Measurements from ENCODE around the gene CCDC85C. TPM values are rescaled to one million over a fixed set of nuclear protein-coding genes. Genes with fewer than 3 reads are reported as not detected.

CCDC85C gene
- total RNA-seq, 1 experiment from 2014 or later = 33.2 TPM

DNA sequence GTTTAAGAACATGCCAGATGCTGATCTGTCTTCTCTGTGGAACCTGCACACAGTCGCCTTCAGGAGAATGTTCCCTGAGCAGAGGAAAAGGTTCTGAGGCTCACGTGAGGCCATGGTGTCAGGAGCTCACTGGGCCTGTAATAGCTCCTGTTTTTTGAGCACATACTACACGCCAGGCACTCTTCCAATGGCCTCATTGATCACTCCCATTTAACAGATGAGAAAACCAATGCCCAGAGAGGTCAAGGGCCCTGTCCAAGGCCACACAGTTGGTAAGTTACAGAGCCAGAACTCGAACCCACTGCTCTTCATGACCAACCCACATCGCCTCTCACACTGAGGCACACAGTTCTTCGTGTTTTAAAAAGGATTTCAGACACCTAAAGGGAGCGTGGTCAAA lies 33.6 kb upstream of the CCDC85C start:
- H3K4me2 ChIP-seq (ENCODE audit: insufficient read depth, insufficient read length, low read length) = no peak overlapping the region
- WGBS (ENCODE audit: extremely low coverage, insufficient read length, low lambda C conversion rate) = no CpG with 5 or more reads among the region's 7 CpGs
- peaks cover 1 to 7% of the 10 kb centered on the region in 2 experiments; a peak in 2 of 4 replicates for H3K4me1 Mint-ChIP-seq
- H3K18ac ChIP-seq (ENCODE audit: insufficient read length, low read depth, low read length) = no peak overlapping the region
- H3K79me1 ChIP-seq (ENCODE audit: insufficient read depth, low read depth, low read length, poor library complexity, severe bottlenecking) = no peaks in the 10 kb centered on the region
- no peak overlapping the region for H3K27ac Mint-ChIP-seq
- H3K9me3 Mint-ChIP-seq = no peaks in the 10 kb centered on the region
- H3K9ac ChIP-seq (ENCODE audit: extremely low read depth, insufficient read length, low read length) = no peak overlapping the region
- no peaks in the 10 kb centered on the region for H3K79me2 ChIP-seq (ENCODE audit: insufficient read depth, low read length)
- H2BK5ac ChIP-seq (ENCODE audit: insufficient read length, low read length) = no peak overlapping the region
- no peak overlapping the region for H2AFZ ChIP-seq (ENCODE audit: low read length)
- no peak overlapping the region for H2AK5ac ChIP-seq (ENCODE audit: insufficient read length, low read length)
- H4K91ac ChIP-seq (ENCODE audit: insufficient read length, low read depth, low read length) = no peak overlapping the region
- DNase-seq = no peak
- H3T11ph ChIP-seq (ENCODE audit: low read length) = no peak overlapping the region
- no peak overlapping the region for H3K56ac ChIP-seq (ENCODE audit: insufficient read length, low read depth, low read length)
- H4K8ac ChIP-seq (replicated peaks; ENCODE audit: insufficient read length, low read depth, low read length) = no peak overlapping the region
- no peaks in the 10 kb centered on the region for H3K27me3 ChIP-seq (ENCODE audit: insufficient read depth, low read length)
- H3K9me3 ChIP-seq (ENCODE audit: control insufficient read depth, low read depth, low read length) = no peaks in the 10 kb centered on the region
- H3K36me3 Mint-ChIP-seq (ENCODE audit: insufficient read depth in 1 of 3, low read depth in 3 of 3) = no peaks in the 10 kb centered on the region
- H2BK20ac ChIP-seq (ENCODE audit: low read depth, low read length, poor library complexity, severe bottlenecking) = no peak overlapping the region
- H2BK15ac ChIP-seq (ENCODE audit: low read depth, low read length) = no peak overlapping the region
- no peak overlapping the region for H2BK120ac ChIP-seq (ENCODE audit: low read depth, low read length, poor library complexity, severe bottlenecking)
- no peak overlapping the region for H3K4me3 Mint-ChIP-seq
- no peak overlapping the region for H3K23ac ChIP-seq (ENCODE audit: insufficient read length, low read depth, low read length)
- no peaks in the 10 kb centered on the region for H3K4me1 ChIP-seq (ENCODE audit: insufficient read depth, low read length)
- no peak overlapping the region for H3K27ac ChIP-seq (ENCODE audit: insufficient read length, low read depth, low read length)
- peaks cover 8% of the 10 kb centered on the region for H3K27me3 Mint-ChIP-seq (ENCODE audit: low read depth)
- H3K14ac ChIP-seq (ENCODE audit: insufficient read depth, low read length) = no peak overlapping the region
- TF ChIP-seq, protein P1, sequence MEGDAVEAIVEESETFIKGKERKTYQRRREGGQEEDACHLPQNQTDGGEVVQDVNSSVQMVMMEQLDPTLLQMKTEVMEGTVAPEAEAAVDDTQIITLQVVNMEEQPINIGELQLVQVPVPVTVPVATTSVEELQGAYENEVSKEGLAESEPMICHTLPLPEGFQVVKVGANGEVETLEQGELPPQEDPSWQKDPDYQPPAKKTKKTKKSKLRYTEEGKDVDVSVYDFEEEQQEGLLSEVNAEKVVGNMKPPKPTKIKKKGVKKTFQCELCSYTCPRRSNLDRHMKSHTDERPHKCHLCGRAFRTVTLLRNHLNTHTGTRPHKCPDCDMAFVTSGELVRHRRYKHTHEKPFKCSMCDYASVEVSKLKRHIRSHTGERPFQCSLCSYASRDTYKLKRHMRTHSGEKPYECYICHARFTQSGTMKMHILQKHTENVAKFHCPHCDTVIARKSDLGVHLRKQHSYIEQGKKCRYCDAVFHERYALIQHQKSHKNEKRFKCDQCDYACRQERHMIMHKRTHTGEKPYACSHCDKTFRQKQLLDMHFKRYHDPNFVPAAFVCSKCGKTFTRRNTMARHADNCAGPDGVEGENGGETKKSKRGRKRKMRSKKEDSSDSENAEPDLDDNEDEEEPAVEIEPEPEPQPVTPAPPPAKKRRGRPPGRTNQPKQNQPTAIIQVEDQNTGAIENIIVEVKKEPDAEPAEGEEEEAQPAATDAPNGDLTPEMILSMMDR (conservative IDR thresholded peaks at IDR 0.05) = no peak
- no peak overlapping the region for H3K4ac ChIP-seq (ENCODE audit: low read depth, low read length)
- H2BK12ac ChIP-seq (ENCODE audit: insufficient read length, low read depth, low read length) = no peak overlapping the region
- H4K20me1 ChIP-seq (ENCODE audit: control insufficient read depth, insufficient read depth, insufficient read length) = no peaks in the 10 kb centered on the region
- H4K5ac ChIP-seq (ENCODE audit: insufficient read length, low read depth, low read length) = no peak overlapping the region
- H3K23me2 ChIP-seq (ENCODE audit: insufficient read length, low read depth, low read length, poor library complexity, severe bottlenecking) = no peaks in the 10 kb centered on the region
